Measurements from ENCODE around the gene VWA8.
"Not testable (repeated sequence)": the region's sequence is repeated elsewhere in the genome, so short reads cannot be mapped to it uniquely, and the experiment has no call there.

The VWA8 gene

DNA sequence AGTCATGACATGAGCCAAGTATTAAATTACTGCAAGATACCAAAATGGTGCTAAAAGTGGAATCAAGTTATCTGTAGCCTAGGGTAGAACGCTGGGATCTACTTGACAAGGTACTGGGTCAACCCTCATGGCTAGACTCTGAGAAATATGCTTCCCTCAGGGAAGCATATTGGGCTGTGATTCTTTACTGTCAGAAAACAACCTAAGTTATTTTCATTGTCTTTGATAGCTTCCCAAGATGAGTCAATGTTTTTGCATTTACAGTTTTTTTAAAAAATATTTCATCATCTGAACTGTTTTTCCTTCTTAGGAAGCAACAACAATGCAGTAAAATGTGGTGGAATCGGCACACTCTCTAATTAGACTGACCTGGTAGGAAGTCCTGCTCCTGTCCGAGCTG is 285.6 kb downstream of the VWA8 start:
- DNase-seq = no peak

DNA sequence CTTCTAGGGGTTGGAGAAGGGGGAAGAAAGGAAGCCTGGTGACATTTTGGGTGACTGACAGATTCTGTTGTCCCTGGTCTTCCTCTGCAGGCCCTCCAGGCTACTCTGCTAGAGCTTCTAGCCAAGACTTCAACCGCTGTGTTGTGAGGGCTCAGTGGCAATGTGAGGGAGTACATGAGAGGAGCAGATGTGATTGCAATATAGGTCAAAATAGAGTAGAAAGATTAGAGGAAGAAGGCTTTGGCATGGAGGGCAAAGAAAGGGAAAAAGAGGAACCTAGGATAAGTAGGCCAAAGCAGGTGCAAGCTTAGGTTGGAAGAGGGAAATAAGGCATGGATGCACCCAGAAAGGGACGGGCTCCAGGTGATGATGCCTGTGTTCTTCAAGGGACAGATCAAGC is 286.7 kb downstream of the VWA8 start:
- DNase-seq = no peak

DNA sequence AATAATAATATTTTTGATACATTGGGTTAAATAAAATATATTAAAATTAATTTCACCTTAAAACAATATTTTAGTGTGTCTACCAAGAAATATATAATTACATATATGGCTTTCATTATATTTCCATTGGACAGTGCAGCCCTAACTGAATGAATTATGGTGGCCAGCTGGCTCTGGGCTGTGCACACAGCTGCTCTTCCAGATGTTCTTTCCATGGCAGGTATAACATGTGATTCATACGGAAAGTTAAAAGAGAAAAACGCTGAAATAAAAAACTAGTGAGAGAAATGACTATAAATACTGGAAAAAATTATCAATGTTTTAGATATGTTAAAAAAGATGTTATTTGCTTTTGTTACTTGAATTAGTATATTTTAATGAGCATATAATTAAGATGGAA is 287.3 kb downstream of the VWA8 start:
- DNase-seq = no peak

DNA sequence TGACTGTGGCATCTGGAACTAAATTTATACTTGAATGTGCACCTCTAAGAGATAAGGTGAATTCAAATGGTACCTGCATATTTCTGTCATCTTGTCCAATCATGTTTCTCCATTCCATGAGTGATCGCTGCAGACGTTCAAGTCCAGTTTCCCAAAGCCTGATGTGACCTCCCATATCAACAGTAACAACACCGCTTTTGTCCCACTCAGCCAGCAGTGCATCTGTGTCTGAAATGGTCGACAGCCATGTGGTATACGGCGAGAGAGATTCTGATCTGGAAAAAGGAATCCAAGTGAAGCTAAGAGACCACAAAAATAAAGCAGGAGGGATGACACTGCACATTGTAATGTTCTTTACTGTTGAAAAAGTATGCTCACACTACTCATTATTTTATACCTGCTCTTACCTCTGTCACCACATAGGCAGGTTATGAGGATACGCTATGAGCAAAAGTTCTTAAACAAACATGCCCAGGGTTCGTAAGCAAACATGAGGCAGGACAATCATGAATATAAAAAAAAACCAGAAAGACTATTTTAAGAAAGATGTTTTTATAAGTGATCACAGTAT is 290.0 kb downstream of the VWA8 start:
- DNase-seq = no peak

DNA sequence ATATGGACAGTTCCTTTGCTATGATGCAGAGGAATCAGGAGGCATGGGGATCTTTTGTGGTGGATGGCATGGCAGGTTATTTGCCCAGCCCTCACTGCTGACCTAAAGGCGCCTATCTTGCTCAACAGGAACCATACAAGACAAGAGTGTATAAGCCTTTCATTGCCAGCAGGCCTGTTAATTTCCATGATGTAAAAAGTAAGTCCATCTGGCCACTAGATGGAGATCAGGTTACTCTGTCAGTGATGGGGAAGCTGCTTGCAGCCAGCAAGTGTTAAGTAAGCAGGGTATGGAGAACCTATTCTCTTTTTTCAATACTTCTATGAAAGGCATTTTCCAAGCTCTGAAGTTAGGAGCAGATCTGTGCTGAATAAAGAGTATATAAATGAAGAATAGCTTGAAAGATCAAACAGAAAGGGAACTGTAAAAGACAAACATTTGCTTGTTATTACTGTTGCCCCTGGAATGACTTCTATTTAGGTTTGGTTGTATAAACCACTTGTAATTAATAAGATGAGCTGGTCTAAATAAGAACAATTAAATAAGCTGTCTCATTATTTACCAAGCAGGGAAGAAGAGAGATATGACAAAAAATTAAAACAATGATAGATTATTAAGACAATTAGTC is 292.7 kb downstream of the VWA8 start:
- peak; percentile 87 for DNase-seq

DNA sequence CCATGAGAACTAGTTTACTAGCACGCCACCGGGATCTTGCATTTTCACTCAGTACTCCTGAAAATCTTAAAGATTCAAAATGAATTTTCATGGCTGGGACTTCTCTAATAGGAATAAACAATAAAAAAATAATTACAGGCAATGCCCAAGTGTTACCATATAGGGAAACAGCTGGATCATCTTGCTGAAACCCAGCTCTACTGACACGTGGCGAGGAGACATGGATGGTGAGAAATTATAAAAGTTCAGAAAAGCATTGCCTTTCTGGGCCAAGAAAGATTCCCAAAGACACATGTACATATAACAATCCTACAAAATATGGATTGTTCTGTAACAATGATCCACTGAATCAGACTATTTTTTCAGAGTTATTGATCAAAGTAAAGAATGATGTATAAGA is 294.3 kb downstream of the VWA8 start:
- DNase-seq = no peak

DNA sequence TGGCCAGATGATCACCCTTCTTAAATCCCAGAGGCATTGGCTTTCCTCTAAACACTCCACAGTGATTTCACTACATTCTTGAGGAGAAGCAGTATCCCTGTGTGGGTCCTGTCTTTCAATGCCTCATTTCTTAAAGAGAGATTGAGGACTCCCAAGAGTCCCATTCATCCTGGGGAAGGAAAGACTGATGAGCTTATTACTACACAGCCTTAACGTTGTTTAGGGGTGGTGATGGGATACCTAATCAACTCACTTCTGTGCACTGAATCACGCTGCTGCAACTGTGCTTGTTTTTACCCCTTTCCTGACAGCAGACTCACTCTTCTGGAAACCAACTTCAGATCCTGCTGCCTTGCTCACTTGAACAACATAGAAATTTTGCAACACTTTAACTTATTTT is 300.5 kb downstream of the VWA8 start:
- no peak for DNase-seq

DNA sequence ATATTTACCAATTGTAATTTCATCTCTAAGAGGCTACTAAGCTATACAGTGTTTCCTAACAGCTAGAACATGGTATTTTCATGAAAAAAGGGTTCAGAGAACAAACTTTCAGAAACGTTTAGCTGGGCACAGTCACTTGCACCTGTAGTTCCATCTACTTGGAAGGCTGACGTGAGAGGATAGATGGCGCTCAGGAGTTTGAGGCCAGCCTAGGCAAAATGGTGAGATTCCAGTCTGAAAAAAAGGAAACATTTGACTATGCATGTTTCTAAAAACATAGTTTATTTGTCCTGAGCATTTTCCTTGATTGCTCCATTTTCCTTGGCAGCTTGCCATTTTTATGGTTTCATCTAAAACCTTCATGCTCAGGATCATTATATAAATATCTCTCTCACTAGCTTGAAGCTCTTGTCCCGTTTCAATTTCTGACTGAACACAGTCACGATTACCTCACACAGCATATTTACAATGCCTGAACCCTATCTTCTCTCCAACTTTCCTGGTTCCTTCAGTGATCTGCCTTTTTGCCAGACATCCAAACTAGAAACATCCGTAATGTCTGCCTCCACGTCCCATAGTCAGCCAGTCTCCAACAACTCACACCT is 302.8 kb downstream of the VWA8 start:
- no peak for DNase-seq

DNA sequence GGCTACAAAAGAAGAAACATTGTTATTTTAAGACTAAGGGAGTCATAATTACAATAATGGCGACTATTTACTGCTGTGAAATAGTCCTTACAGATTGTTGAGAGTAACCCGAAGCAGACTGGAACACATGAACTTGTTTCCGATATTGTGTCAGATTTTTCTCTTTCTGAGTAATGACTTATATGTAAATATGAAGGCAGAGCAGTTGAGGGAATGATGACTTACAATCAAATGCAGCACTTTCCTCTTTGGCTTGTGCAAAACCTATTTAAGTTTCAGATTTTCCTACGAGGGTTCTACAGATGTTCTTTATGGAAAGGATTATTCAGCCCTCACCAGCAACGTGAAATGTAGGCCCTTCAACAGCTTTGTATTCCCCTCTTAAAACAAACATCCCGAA is 304.9 kb downstream of the VWA8 start:
- DNase-seq = no peak

DNA sequence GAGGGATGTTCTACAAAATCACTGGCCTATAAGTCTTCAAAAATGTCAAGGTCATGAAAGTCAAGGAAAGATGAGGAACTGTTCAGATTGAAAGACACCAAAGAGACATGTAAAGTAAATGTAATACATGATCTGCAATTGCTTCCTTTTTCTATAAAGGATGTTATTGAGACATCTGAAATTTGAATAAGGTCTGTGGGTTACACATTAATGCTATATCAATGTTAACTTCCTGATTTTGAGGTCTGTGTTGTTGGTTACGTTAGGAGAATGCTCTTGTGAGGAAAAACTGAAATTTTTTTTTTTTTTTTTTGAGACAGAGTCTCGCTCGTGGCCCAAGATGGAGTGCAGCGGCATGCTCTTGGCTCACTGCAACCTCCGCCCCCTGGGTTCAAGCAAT is 306.1 kb downstream of the VWA8 start:
- DNase-seq = no peak

DNA sequence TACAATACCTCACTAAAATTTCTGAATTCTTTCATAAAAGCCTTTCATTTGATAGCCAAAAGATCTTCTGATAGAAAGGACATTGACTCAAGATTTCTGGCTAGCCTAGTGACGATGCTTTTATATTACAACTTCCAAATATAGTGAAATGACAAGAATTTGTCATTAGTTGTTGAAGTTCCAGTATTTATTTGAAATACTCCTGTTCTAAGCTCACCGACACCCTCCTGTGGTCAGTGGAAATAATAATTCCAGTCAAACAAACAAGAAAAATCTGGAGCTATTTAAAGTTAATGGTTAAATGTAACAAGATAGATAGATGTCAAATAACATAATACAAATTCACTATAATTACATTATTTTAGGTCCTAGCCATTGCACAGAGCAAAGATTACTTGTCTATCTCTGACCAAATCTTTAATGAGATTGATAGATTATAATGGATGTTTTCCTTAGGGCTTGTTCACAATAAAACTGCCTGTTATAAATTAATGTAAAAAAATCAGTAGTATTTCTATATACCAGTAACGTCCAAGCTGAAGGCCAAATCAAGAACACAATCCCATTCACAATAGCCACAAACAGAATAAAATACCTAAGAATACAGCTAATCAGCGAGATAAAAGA is 308.1 kb downstream of the VWA8 start:
- no peak for DNase-seq

DNA sequence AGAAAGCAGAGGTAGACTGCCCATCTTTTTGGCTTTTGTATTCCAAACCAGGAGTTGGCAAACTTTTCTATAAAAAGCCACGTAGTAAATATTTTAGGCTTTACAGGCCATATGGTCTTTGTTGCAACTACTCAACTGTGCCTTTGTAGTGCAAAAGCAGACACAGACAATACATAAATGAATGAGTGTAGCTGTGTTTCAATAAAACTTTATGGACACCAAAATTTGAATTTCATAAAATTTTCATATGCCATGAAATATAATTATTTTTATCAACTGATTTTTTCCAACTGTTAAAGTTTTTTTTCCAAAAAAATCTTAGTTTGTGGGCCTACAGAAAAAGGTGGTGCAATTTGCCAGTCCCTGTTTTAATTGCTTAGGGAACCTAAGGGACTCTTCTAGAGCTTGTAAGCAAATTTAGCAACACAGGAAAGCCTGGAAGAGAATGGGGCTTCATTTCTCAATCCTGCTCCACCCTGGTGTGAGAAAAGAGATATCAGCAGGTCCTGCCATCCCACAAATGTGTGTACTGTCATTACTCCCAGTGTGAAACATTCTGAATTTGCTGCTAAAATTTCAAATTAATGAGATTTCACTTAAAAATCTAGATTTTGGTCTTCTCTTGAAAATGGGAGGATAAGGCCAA is 309.4 kb downstream of the VWA8 start:
- DNase-seq = no peak

DNA sequence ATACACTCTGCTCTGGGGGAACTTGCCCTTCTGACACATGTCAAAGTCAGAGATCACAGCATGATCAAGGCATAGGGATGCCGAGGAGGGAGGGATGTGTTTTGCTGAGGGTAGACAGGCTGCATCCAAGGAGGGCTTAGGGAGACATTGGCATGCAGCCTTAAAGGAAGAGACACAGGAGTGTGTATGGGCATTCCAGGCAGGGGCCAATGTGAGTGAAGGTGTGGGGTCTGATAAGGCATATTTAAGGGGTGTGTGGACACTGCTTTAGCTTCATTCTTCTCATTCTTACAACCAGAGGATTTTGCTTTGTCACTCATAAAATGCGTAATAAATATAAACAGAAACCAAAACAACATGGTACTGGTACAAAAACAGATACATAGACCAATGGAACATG is 310.2 kb downstream of the VWA8 start:
- no peak for DNase-seq

DNA sequence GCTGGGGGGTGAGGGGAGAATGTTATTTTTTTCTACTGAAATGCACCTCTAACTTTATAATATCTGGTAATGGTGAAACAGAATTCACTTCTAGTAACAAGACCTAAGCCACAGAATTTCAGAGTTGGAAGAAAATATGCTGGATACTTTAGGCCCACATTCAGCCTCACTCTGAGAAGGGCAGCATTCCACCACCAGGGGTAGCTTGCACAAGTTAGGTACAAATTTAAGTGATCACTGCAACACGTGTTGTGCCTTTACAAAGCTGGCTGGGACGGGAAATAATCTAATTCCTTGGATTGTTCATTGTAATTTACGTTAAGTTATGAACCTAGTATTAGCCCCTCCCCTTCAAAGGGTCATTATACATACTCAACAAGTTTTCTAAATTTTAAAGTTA is 311.2 kb downstream of the VWA8 start:
- no peak for DNase-seq

DNA sequence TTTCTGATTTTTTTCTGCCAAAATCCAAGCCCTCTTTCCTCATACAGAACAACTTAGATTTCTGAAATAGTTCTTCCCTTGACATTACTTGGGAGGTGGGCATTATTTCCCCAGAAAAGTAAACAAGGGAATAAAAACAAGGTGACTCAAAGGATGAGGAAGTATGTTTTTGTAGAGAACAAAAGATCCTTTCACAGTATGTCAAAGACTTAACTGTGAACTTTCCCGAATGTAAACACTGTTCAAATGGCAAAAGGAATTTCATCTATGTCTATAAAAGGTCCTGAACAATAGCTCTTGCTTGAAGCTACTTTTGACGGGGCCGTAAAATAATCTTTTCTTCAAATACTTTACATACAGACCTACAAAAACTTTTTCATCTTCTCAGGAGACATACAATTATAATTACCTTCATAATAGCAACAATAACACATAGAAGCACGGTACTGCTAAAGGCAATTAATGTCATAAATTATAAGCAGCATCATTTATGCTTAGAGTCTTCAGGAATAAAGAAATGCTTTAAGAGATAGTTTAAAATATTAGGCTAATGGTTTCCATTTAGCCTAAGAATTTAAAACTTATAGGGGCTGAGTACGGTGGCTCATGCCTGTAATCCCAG is 312.5 kb downstream of the VWA8 start:
- peak; percentile 47 for DNase-seq

DNA sequence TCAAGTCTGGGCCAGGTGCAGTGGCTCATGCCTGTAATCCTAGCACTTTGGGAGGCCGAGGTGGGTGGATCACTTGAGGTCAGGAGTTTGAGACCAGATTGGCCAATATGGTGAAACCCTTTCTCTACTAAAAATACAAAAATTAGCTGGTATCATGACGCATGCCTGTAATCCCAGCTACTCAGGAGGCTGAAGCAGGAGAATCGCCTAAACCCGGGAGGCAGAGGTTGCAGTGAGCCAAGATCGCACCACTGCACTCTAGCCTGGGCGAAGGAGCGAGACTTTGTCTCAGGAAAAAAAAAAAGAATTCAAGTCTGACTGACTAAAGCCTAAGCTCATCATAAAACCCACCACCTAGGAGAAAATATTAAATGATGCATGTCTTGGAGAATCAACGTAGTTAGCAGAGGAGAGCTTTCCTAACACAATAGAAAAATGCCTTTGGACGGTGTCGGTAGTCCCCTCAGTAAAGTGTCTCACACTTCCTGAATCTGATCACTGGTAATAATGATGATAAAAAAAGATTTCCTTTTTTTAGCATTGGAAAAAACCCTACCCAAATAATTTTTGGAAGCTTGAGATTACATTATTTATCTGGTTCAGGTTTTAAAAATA is 313.1 kb downstream of the VWA8 start:
- DNase-seq = not testable (repeated sequence)

DNA sequence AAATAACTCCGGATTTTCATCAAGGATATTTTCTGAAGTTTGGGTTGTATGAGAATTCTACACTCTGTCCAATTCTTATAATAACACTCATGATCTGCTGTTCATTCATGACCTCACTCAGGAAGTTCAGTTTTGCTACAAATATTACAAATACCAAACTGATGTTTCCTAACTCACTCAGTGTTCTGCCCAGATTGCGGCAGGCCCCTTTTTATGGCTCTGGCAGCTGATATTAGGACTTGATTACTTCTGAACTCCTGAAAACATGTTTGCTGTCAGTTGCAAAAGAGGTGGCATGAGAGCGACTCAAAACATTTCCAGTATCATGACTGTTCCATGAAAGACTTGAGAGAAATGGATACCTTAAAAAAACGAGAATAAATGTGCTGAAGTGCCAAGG is 315.6 kb downstream of the VWA8 start:
- DNase-seq = no peak

DNA sequence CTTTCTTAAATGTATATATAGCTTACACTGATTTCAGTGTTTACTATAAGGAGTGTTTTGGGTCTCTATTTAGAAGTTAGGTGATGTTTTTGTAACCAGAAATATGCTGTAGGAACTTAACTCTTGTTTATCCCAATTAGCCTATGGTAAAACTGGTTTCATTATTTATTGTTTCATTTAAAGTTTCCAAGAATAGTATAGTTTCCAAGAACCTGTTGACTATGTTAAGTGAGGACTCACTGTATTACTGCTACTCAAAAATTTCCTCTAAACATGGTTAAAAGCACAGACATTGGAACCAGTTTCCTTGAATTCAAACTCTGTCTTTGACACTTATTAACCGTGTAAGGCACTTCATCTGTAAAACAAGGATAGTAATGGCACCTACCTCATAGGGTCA is 316.2 kb downstream of the VWA8 start:
- DNase-seq = no peak

DNA sequence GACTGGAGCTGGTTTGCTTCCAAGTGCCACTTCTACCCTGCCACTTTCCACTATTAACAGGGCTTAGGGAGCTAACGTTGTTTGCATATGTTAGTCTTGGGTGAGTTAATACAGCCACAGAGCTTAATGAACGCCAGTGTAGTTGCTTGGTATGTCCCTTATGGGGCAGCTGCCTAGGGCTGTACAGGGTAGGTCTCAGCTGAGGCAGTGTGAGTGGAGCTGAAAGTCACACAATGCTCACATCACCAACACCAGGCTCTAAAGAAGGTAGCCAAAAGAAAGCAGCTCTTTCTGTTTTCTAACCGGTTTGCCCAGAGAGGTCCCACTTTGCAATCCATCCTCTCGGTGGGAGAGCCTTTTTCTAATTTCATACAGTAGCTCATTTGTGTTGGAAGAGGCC is 317.4 kb downstream of the VWA8 start:
- peak; percentile 15 for DNase-seq

DNA sequence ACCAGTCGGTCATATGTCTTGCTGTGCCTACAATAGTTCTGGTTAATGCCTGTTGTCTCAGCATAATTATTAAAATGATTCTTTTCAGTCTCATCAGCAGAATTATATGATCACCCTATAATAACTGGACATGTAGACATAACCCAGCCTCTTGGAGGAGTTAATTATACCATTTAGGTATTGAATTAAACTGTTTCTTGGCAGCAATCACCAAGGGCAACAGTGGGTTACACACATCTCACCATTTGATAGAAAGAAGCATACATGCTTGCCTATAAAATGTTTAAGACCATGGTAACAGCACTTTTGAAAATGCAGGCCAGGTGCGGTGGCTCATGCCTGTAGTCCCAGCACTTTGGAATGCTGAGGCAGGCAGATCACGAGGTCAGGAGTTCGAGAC is 318.9 kb downstream of the VWA8 start:
- no peak for DNase-seq

DNA sequence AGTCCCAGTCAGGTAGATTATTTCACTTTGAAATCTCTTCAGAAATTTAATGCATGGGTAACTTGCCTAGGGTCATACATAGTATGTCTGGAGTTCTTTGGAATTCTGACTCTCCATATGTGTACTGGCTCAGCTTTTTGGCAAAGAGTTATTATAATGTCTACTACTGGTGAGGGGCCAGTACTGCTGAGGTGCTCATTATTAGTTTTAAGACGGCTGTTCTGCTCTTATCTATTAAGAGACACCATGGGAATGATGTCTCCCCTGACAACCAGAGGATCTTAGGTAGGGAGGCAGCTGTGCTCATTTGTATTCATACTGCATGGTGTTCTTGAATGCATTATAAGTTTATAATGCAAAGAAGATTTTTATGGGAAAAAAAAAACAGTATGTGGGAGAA is 319.5 kb downstream of the VWA8 start:
- no peak for DNase-seq

DNA sequence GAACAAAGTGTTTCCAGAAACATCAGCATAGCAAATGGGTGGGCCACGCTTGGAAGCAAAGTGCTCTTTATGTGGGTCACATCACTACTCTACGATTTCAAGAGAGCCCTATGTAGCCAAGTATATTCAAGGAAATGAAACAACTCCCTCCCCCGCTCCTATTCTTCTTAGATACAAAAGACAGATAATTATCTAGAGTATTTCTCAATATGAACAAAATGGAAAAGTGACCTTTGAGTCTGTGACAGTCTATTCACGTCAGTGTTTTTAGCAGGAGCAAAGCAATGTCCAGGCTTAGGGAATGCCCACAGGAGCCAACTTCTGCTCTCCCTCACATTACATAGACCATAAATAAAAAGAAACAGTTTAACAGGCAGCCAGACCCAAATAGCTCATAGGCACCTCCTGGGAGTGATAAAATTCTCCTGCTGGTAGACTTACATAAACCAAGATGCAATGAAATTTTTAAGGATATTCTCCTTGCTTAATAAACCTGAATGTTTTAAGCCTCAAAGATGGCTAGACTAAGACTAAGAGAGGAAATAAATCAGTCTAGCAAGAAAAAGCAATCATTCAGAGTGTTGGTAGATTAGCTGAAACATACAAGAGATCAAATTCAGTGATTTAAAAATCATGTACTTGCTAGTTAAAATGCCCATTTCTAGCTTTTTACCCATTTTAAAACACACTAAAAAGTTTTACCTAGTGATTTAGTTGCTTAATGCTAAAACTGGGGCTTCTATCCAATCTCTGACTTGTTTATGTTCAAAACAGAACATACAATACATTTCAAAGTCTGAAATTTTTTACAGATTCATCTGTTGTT is 320.7 kb downstream of the VWA8 start:
- DNase-seq = no peak

Data from NCI-H526 treated with DMSO at 0.1 percent for 48 hours (cell line).